ENCODE data around the gene LPAR6.

LPAR6 gene

GRCh38 chr13:48415516-48415915 lies 2.6 kb upstream of the LPAR6 start:
- DNase-seq (ENCODE audit: extremely low read depth in 1 of 2, low read depth in 1 of 2), result no peak

GRCh38 chr13:48414501-48414900 lies 1.6 kb upstream of the LPAR6 start:
- DNase-seq (ENCODE audit: extremely low read depth in 1 of 2, low read depth in 1 of 2), result no peak

DNA sequence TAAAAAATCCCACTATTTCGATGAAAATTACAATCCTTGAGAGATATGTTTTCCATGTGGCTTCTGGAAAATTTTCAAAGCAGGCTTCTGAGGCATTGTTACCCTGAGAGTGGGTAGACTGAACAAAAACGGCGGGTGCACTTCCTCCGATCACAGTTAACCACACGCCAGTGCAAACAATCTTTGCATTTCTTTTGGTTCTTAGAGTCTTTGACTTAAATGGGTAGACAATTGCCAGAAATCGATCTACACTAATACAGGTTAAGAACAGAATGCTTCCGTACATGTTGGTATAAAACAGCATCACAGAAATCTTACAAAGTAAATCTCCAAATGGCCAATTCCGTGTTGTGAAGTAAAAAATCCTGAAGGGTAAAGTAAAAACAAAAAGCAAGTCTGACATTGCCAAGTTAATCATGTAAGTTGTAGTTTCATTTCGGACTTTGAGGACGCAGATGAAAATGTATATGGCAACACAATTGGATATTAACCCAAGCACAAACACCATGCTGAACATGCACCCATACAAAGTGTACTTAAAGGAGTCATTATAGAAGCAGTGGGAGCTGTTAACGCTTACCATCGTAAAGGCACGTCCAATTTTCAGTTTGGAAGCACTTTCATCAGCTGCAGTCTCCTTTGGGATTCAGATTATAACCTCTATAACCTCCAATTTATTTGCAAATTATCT lies 927 bp downstream of the LPAR6 start:
- DNase-seq (ENCODE audit: extremely low read depth in 1 of 2, low read depth in 1 of 2), result no peak

GRCh38 chr13:48411147-48411794 lies 1.6 kb downstream of the LPAR6 start:
- DNase-seq (ENCODE audit: extremely low read depth in 1 of 2, low read depth in 1 of 2), result no peak

DNA sequence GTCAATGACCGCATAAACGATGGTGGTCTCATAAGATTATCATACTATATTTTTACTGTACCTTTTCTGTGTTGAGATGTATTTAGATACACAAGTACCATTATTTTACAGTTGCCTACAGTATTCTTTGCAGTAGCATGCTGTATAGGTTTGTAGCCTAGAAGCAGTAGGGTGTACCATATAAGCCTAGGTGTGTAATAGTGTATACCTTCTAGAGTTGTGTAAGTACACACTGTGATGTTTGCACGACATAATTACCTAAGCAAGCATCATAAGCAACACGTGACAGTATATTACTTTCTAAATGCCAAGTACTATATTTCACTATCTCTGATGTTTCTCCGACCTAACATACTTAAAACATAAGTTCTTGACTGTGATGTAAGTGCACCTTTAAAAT lies 2.7 kb downstream of the LPAR6 start:
- no peak for DNase-seq (ENCODE audit: extremely low read depth in 1 of 2, low read depth in 1 of 2)

- DNase-seq (ENCODE audit: extremely low read depth in 1 of 2, low read depth in 1 of 2), result no peak
Measured at GRCh38 chr13:48405875-48406274, 7.0 kb downstream of the LPAR6 start.

- DNase-seq (ENCODE audit: extremely low read depth in 1 of 2, low read depth in 1 of 2), result no peak
Measured at GRCh38 chr13:48404952-48405351, 8.0 kb downstream of the LPAR6 start.

GRCh38 chr13:48403913-48404312 lies 9.0 kb downstream of the LPAR6 start:
- DNase-seq (ENCODE audit: extremely low read depth in 1 of 2, low read depth in 1 of 2), result no peak

GRCh38 chr13:48403151-48403631 lies 9.7 kb downstream of the LPAR6 start:
- DNase-seq (ENCODE audit: extremely low read depth in 1 of 2, low read depth in 1 of 2), result no peak

DNA sequence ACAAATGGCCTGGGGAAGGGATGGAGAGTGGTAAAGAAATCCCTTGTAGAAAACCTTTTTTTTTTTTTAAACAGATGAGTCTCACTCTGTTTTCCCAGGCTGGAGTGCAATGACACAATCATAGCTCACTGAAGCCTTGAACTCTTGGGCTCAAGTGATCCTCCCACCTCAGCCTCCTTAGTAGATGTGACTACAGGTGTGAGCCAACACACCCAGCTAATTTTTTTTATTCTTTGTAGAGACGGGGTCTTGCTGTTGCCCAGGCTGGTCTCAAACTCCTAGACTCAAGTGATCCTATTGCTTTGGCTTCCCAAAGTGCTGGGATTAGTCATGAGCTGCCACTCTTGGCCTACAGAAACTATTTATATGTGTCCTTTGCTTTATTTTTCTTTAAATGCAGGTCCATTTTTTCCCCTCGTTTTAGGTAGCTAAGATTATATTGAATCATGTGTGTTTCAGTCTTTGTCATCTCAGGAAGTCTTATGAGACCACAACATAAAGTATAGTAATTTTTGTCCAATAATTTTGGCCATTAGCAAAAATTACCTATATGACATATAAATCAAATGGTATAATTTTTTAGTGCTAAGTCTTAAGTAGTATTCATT lies 10.5 kb downstream of the LPAR6 start:
- no peak for DNase-seq (ENCODE audit: extremely low read depth in 1 of 2, low read depth in 1 of 2)

GRCh38 chr13:48401480-48401879 lies 11.4 kb downstream of the LPAR6 start:
- no peak for DNase-seq (ENCODE audit: extremely low read depth in 1 of 2, low read depth in 1 of 2)

- no peak for DNase-seq (ENCODE audit: extremely low read depth in 1 of 2, low read depth in 1 of 2)
Measured at GRCh38 chr13:48400850-48401291, 12.0 kb downstream of the LPAR6 start.

- DNase-seq (ENCODE audit: extremely low read depth in 1 of 2, low read depth in 1 of 2), result no peak
Measured at GRCh38 chr13:48400090-48400694, 12.7 kb downstream of the LPAR6 start.

GRCh38 chr13:48398450-48399095 lies 14.3 kb downstream of the LPAR6 start:
- DNase-seq (ENCODE audit: extremely low read depth in 1 of 2, low read depth in 1 of 2), result no peak

DNA sequence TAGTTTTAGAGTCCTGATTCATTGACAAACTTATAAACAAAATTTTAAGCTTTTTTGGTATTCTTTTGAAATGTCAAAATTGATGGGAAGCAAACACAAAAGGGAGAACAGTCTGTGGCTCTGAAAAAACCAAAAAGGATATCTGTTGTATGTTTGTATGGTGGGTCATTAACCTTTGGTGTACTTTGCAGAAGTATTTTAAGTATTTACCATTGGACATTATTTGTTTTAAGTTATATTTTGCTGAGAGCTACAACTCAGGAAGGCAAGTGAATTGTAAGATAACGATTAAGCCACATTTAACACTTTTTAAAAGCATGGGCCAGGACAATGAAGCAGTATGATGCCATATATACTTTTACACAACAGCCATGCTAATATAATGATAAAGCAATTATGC lies 15.2 kb downstream of the LPAR6 start:
- DNase-seq (ENCODE audit: extremely low read depth in 1 of 2, low read depth in 1 of 2), result no peak

DNA sequence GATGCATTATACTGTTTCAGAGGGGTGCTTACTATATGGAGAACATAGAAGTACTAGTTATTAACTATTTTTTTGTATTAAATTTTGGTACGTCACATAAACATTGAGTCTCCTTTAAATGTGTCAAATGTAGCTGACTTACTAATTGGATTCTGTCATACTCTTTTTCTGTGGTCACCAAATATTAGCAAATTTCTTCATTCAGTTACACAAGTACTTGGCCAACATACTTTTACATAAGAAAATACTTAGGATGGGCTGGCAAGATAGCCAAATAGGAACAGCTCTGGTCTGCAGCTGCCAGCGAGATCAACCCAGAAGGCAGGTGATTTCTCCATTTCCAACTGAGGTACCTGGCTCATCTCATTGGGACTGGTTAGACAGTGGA lies 19.2 kb downstream of the LPAR6 start:
- no peak for DNase-seq (ENCODE audit: extremely low read depth in 1 of 2, low read depth in 1 of 2)

GRCh38 chr13:48393030-48393697 lies 19.7 kb downstream of the LPAR6 start:
- DNase-seq (ENCODE audit: extremely low read depth in 1 of 2, low read depth in 1 of 2), result no peak

GRCh38 chr13:48391257-48391656 lies 21.7 kb downstream of the LPAR6 start:
- no peak for DNase-seq (ENCODE audit: extremely low read depth in 1 of 2, low read depth in 1 of 2)

GRCh38 chr13:48386816-48387215 lies 26.1 kb downstream of the LPAR6 start:
- no peak for DNase-seq (ENCODE audit: extremely low read depth in 1 of 2, low read depth in 1 of 2)

GRCh38 chr13:48383384-48383783 lies 29.5 kb downstream of the LPAR6 start:
- no peak for DNase-seq (ENCODE audit: extremely low read depth in 1 of 2, low read depth in 1 of 2)

GRCh38 chr13:48380581-48380980 lies 32.3 kb downstream of the LPAR6 start:
- no peak for DNase-seq (ENCODE audit: extremely low read depth in 1 of 2, low read depth in 1 of 2)

Data from stimulated activated CD8-positive, alpha-beta memory T cell treated with anti-CD3 and anti-CD28 coated beads, Interleukin-7, amount 100 ng/mL, for 48 hours (primary cell).